Measurements from ENCODE around the gene MARCHF4.

DNA sequence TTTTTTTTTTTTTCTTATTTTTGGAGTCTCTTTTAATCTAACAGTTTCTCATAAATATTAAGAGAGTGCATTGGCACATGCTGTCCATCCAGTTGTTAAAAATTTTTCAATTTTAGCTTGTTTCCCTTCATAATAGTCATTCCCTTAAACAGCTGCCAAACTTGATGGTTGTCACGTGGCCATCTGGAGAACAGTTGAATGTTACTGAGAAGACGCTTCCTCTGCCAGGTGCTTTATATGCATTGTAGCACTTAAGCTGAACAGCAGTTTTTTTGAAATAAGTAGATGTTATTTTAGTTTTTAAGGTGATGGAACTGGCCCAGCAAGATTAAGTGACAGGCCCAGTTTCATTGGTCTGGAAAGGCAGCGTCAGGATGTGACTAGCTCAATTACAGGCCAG, 43.3 kb upstream of the MARCHF4 start:
- TF ChIP-seq CTCF (IDR thresholded peaks at IDR 0.05 in 2 of 3, conservative IDR thresholded peaks at IDR 0.05 in 1 of 3; ENCODE audit: borderline replicate concordance in 1 of 3, insufficient read depth in 1 of 3, low read depth in 2 of 3, low read length in 2 of 3): no peak
- TF ChIP-seq POLR2AphosphoS5 (IDR thresholded peaks at IDR 0.05; ENCODE audit: low read depth, low read length): no peak
- no peak for TF ChIP-seq EGR1 (IDR thresholded peaks at IDR 0.05; ENCODE audit: low read depth)
- no peak for TF ChIP-seq FOSL1 (IDR thresholded peaks at IDR 0.05; ENCODE audit: low read depth)
- TF ChIP-seq ZNF274 (IDR thresholded peaks at IDR 0.05; ENCODE audit: low read depth, low read length): no peak
- TF ChIP-seq CEBPB (IDR thresholded peaks at IDR 0.05; ENCODE audit: low read depth): no peak
- no peak for TF ChIP-seq RAD21 (IDR thresholded peaks at IDR 0.05; ENCODE audit: low read depth)
- no peak for TF ChIP-seq EZH2 (IDR thresholded peaks at IDR 0.05)
- TF ChIP-seq REST (IDR thresholded peaks at IDR 0.05; ENCODE audit: low read depth): no peak
- TF ChIP-seq POLR2A (IDR thresholded peaks at IDR 0.05; ENCODE audit: borderline replicate concordance, extremely low read depth, insufficient read depth, insufficient read length): no peak

All from HCT116 (cell line).